HepG2 (cell line): ENCODE results near the gene DSN1. TPM values are rescaled to one million over a fixed set of nuclear protein-coding genes. Genes with fewer than 3 reads are reported as not detected.
A peak's percentile ranks its signal among the peaks of the same experiment; 100 is the strongest.

Experiments
- ATAD3A ChIP-seq: sonication (generic); formaldehyde crosslinking; IDR thresholded peaks from 2 replicates; pipeline ENCODE4 v1.4.0; 2020; ENCODE audit warnings: missing genetic modification reagents
- CENPX ChIP-seq: sonication (generic); formaldehyde crosslinking; IDR thresholded peaks from 2 replicates; pipeline ENCODE4 v1.9.0; 2021; ENCODE audit warnings: mild to moderate bottlenecking, missing genetic modification reagents, moderate library complexity
- DMAP1 ChIP-seq: IDR thresholded peaks from 2 replicates; pipeline ENCODE4 v1.6.1; 2016
- ELF1 ChIP-seq: sonication (generic); formaldehyde crosslinking; IDR thresholded peaks from 2 replicates; pipeline ENCODE4 v1.4.0; 2020; ENCODE audit warnings: missing genetic modification reagents
- HIVEP1 ChIP-seq: sonication (generic); formaldehyde crosslinking; IDR thresholded peaks from 2 replicates; pipeline ENCODE4 v1.4.0; 2020; ENCODE audit warnings: mild to moderate bottlenecking, missing genetic modification reagents
- KDM2A ChIP-seq: sonication (generic); formaldehyde crosslinking; IDR thresholded peaks from 2 replicates; pipeline ENCODE4 v1.4.0; 2020; ENCODE audit warnings: low read depth, missing genetic modification reagents, borderline replicate concordance
- MED1 ChIP-seq: sonication (generic); formaldehyde crosslinking; IDR thresholded peaks from 2 replicates; pipeline ENCODE4 v1.4.0; 2020; ENCODE audit warnings: missing genetic modification reagents
- RFX1 ChIP-seq: fragments of 450-650 bp; IDR thresholded peaks from 2 replicates; pipeline ENCODE4 v1.6.1; 2017
- RFXANK ChIP-seq: IDR thresholded peaks from 2 replicates; pipeline ENCODE4 v1.6.1; 2016
- ZNF335 ChIP-seq: sonication (generic); formaldehyde crosslinking; IDR thresholded peaks from 2 replicates; pipeline ENCODE4 v1.4.0; 2020; ENCODE audit warnings: missing genetic modification reagents
- polyA plus RNA-seq, 8 experiments: library from polyadenylated mRNA; depleted of rRNA in 3 of 8; stranded (reverse) in 7 of 8; unstranded in 1 of 8; fragments of >200 nt; fragmentation: Illumina TruSeq in 4 of 8; extraction: Trizol in 4 of 8; gene quantifications; 2 replicates each; pipeline versions ENCODE4 v1.2.1 to v1.2.3, GENCODE V29; 2011 to 2016; ENCODE audit warnings: low read depth in 4 of 8, missing spikeins in 1 of 8, mixed read lengths in 1 of 8; ENCODE audit not compliant: insufficient read depth in 1 of 8
- total RNA-seq, 5 experiments: library from RNA; depleted of rRNA; stranded (reverse); fragments of >200 nt; fragmentation: Illumina TruSeq; extraction: Trizol; gene quantifications; 2 replicates each; pipeline ENCODE4 v1.2.3, GENCODE V29; 2016; ENCODE audit warnings: low read depth in 1 of 5
- TF ChIP-seq, protein P1 (sequence below): sonication (generic); formaldehyde crosslinking; IDR thresholded peaks from 2 replicates; pipeline ENCODE4 v1.5.0; 2020; ENCODE audit warnings: mild to moderate bottlenecking, missing genetic modification reagents, borderline replicate concordance
- TF ChIP-seq, protein P2 (sequence below): sonication (generic); formaldehyde crosslinking; IDR thresholded peaks from 2 replicates; pipeline ENCODE4 v1.4.0; 2020; ENCODE audit warnings: missing genetic modification reagents, borderline replicate concordance
- TF ChIP-seq, protein P3 (sequence below): IDR thresholded peaks from 2 replicates; pipeline ENCODE4 v1.6.1; 2016; ENCODE audit warnings: mild to moderate bottlenecking
- TF ChIP-seq, protein P4 (sequence below): sonication (generic); formaldehyde crosslinking; IDR thresholded peaks from 2 replicates; pipeline ENCODE4 v1.4.0; 2020; ENCODE audit warnings: missing genetic modification reagents, borderline replicate concordance
- TF ChIP-seq, protein P5 (sequence below): sonication (generic); formaldehyde crosslinking; IDR thresholded peaks from 2 replicates; pipeline ENCODE4 v1.5.0; 2020; ENCODE audit warnings: missing genetic modification reagents

Gene DSN1
- total and polyA plus RNA-seq, 2 of the 13 experiments (the other 11 are each of a cell fraction or from before 2014, with no cell fraction given) = 18.7 to 53.7 TPM

DNA sequence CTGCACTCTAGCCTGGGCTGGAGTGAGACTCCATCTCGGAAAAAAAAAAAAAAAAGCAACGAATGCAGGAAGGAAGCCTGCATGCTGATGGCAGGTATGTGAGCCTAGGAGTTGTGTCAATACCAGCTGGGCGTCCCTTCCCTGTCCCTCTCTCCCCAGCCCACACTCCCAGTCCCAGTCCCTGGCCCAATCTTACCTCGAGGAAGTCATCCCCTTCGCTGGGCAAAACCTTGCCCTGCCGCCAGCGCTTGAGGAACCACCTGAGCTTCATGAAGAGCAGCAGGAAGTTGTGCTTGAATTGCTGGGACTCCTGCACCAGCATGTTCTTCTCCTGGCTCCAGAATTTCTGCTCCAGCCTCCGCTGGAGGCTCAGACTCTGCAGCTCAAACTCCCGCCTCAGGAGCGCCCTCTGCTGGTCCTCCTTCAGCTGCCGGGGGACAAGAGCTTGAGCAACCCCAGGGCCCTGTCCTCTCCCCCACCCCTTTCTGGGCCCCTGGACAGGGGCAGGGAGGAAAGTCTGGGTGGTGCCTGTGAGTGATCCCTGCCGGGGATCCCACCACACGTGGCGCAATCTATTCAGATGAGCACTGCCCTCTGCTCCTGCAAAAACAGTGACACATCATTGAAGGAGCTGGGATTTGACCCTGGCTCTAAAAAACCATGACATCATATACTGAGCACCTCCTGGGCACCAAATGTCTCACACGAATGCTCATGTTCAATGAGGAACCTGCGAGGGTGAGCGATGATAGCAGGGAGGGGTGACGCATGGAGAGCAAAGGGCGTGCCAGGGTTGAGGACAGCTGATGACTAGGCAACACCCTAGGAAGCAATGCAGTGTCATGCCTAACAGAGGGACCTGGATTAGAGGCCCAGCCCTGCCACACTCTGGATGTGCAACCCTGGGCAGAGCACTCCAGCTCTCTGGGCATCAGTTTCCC is 35.0 kb upstream of the DSN1 start (continued):
- TF ChIP-seq ATAD3A (CRISPR knock-in tag) (peak; percentile 28; the same call in 1 of the 2 replicates), CENPX (CRISPR knock-in tag) (no peak), HIVEP1 (CRISPR knock-in tag) (peak; percentile 89), ZNF335 (CRISPR knock-in tag) (no peak), KDM2A (CRISPR knock-in tag) (peak; percentile 82), ELF1 (CRISPR knock-in tag) (no peak), RFXANK (no peak), RFX1 (no peak), MED1 (CRISPR knock-in tag) (0 out of 2 replicates have a peak, but pooled peaks have one; percentile 13), DMAP1 (CRISPR knock-in tag) (0 out of 2 replicates have a peak, but pooled peaks have one; percentile 41)
- TF ChIP-seq, protein P1, sequence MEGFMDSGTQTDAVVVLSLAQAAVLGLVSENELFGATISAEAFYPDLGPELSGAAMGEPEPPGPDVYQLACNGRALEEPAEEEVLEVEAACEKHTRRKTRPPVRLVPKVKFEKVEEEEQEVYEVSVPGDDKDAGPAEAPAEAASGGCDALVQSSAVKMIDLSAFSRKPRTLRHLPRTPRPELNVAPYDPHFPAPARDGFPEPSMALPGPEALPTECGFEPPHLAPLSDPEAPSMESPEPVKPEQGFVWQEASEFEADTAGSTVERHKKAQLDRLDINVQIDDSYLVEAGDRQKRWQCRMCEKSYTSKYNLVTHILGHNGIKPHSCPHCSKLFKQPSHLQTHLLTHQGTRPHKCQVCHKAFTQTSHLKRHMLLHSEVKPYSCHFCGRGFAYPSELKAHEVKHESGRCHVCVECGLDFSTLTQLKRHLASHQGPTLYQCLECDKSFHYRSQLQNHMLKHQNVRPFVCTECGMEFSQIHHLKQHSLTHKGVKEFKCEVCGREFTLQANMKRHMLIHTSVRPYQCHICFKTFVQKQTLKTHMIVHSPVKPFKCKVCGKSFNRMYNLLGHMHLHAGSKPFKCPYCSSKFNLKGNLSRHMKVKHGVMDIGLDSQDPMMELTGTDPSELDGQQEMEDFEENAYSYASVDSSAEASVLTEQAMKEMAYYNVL = peak; percentile 54; the same call in 1 of the 2 replicates
- TF ChIP-seq, protein P2, sequence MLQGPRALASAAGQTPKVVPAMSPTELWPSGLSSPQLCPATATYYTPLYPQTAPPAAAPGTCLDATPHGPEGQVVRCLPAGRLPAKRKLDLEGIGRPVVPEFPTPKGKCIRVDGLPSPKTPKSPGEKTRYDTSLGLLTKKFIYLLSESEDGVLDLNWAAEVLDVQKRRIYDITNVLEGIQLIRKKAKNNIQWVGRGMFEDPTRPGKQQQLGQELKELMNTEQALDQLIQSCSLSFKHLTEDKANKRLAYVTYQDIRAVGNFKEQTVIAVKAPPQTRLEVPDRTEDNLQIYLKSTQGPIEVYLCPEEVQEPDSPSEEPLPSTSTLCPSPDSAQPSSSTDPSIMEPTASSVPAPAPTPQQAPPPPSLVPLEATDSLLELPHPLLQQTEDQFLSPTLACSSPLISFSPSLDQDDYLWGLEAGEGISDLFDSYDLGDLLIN (CRISPR knock-in tag) = no peak
- TF ChIP-seq, protein P3, sequence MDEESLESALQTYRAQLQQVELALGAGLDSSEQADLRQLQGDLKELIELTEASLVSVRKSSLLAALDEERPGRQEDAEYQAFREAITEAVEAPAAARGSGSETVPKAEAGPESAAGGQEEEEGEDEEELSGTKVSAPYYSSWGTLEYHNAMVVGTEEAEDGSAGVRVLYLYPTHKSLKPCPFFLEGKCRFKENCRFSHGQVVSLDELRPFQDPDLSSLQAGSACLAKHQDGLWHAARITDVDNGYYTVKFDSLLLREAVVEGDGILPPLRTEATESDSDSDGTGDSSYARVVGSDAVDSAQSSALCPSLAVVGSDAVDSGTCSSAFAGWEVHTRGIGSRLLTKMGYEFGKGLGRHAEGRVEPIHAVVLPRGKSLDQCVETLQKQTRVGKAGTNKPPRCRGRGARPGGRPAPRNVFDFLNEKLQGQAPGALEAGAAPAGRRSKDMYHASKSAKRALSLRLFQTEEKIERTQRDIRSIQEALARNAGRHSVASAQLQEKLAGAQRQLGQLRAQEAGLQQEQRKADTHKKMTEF (CRISPR knock-in tag) = peak; percentile 36; the same call in 1 of the 2 replicates
- TF ChIP-seq, protein P4, sequence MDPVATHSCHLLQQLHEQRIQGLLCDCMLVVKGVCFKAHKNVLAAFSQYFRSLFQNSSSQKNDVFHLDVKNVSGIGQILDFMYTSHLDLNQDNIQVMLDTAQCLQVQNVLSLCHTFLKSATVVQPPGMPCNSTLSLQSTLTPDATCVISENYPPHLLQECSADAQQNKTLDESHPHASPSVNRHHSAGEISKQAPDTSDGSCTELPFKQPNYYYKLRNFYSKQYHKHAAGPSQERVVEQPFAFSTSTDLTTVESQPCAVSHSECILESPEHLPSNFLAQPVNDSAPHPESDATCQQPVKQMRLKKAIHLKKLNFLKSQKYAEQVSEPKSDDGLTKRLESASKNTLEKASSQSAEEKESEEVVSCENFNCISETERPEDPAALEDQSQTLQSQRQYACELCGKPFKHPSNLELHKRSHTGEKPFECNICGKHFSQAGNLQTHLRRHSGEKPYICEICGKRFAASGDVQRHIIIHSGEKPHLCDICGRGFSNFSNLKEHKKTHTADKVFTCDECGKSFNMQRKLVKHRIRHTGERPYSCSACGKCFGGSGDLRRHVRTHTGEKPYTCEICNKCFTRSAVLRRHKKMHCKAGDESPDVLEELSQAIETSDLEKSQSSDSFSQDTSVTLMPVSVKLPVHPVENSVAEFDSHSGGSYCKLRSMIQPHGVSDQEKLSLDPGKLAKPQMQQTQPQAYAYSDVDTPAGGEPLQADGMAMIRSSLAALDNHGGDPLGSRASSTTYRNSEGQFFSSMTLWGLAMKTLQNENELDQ (CRISPR knock-in tag) = no peak
- TF ChIP-seq, protein P5, sequence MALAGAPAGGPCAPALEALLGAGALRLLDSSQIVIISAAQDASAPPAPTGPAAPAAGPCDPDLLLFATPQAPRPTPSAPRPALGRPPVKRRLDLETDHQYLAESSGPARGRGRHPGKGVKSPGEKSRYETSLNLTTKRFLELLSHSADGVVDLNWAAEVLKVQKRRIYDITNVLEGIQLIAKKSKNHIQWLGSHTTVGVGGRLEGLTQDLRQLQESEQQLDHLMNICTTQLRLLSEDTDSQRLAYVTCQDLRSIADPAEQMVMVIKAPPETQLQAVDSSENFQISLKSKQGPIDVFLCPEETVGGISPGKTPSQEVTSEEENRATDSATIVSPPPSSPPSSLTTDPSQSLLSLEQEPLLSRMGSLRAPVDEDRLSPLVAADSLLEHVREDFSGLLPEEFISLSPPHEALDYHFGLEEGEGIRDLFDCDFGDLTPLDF = no peak
